ENCODE results near the gene PSG4. TPM values are rescaled to one million over a fixed set of nuclear protein-coding genes. Genes with fewer than 3 reads are reported as not detected.
"Not testable (repeated sequence)": the region's sequence is repeated elsewhere in the genome, so short reads cannot be mapped to it uniquely, and the experiment has no call there.

Gene PSG4
- total and polyA plus RNA-seq, 2 experiments from 2014 or later, result 0.26 TPM; not detected in 1

DNA sequence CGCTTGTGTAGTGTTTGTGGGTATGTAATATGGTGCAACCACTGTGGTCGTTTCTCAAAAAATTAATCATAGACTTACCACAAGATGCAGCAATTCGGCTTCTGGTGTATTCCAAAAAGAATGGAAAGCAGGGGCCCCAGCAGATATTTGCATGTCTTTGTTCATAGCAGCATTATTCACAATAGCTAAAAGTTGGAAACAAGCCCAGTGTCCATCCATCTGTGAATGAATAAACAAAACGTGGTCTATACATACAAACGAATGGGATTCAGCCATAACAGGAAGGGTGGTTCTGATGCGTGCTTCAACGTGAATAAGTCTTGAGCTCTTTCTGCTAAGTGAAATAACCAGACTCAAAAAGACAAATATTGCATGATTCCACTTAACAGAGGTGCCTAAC lies 55.6 kb downstream of the PSG4 start:
- H3K79me2 ChIP-seq (replicated peaks; ENCODE audit: insufficient read depth); ATAC-seq: not testable (repeated sequence)

DNA sequence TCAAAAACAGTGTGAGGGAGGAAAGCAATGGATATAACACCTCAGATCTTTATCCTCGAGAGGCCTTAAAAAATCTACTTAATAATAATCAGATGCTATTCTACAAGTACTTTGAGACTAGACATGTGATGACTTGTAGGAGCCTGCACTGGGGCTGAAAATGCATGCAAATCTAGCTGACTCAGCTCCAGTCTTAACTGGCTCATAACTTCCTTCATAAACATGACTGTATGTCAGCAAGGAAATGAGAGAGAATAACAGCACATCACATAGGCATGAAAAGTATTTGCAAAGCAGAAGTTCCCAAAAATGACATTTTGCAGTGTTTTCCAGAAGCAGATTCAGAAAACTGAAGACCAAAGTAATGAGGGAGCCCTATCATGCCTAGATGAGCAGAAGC lies 57.2 kb downstream of the PSG4 start:
- Histone ChIP-seq H3K27me3 (ENCODE audit: insufficient read depth) (no peaks in the 10 kb centered on the region), H3K27ac (ENCODE audit: low read depth) (no peak overlapping the region), H3K36me3 (ENCODE audit: insufficient read depth) (no peaks in the 10 kb centered on the region), H3K4me2 (no peak overlapping the region), H3F3A (replicated peaks; ENCODE audit: low read depth) (no peaks in the 10 kb centered on the region), H4K20me1 (replicated peaks; ENCODE audit: insufficient read depth) (no peaks in the 10 kb centered on the region), H3K9me2 (ENCODE audit: insufficient read depth) (0 out of 2 replicates have a peak, but pooled peaks cover 4% of the 10 kb centered on the region), H3K4me3 (no peak overlapping the region), H3K4me1 (ENCODE audit: insufficient read depth) (no peaks in the 10 kb centered on the region), H3K79me2 (replicated peaks; ENCODE audit: insufficient read depth) (no peaks in the 10 kb centered on the region), H2AFZ (no peak overlapping the region)
- Mint-ChIP-seq H3K36me3 (ENCODE audit: low read depth) (peaks cover 39% of the 10 kb centered on the region), H3K27me3 (ENCODE audit: insufficient read depth, low read depth, poor library complexity) (peaks cover 1% of the 10 kb centered on the region), H3K9me3 (peaks cover 90% of the 10 kb centered on the region), H3K4me3 (no peak overlapping the region), H3K27ac (no peak overlapping the region), H3K4me1 (no peaks in the 10 kb centered on the region)
- DNase-seq (ENCODE audit: low spot score) (no peak), ATAC-seq (no peak)
- no peak for TF ChIP-seq EZH2phosphoT487 (IDR thresholded peaks at IDR 0.05; ENCODE audit: unreplicated experiment)
- TF ChIP-seq NANOG (IDR thresholded peaks at IDR 0.05; ENCODE audit: borderline replicate concordance), result no peak
- no peak for TF ChIP-seq CREB1 (CRISPR knock-in tag; IDR thresholded peaks at IDR 0.05; ENCODE audit: low read depth)
- TF ChIP-seq REST (IDR thresholded peaks at IDR 0.05; ENCODE audit: unreplicated experiment), result no peak
- no peak for TF ChIP-seq JUNB (IDR thresholded peaks at IDR 0.05; ENCODE audit: unreplicated experiment)
- TF ChIP-seq ETS1 (IDR thresholded peaks at IDR 0.05), result no peak
- TF ChIP-seq POLR2AphosphoS5 (IDR thresholded peaks at IDR 0.05; ENCODE audit: low read depth), result no peak
- no peak for TF ChIP-seq ZNF114 (CRISPR knock-in tag; IDR thresholded peaks at IDR 0.05)
- TF ChIP-seq ZNF331 (CRISPR knock-in tag; IDR thresholded peaks at IDR 0.05; ENCODE audit: low read depth), result no peak
- TF ChIP-seq, protein P1, sequence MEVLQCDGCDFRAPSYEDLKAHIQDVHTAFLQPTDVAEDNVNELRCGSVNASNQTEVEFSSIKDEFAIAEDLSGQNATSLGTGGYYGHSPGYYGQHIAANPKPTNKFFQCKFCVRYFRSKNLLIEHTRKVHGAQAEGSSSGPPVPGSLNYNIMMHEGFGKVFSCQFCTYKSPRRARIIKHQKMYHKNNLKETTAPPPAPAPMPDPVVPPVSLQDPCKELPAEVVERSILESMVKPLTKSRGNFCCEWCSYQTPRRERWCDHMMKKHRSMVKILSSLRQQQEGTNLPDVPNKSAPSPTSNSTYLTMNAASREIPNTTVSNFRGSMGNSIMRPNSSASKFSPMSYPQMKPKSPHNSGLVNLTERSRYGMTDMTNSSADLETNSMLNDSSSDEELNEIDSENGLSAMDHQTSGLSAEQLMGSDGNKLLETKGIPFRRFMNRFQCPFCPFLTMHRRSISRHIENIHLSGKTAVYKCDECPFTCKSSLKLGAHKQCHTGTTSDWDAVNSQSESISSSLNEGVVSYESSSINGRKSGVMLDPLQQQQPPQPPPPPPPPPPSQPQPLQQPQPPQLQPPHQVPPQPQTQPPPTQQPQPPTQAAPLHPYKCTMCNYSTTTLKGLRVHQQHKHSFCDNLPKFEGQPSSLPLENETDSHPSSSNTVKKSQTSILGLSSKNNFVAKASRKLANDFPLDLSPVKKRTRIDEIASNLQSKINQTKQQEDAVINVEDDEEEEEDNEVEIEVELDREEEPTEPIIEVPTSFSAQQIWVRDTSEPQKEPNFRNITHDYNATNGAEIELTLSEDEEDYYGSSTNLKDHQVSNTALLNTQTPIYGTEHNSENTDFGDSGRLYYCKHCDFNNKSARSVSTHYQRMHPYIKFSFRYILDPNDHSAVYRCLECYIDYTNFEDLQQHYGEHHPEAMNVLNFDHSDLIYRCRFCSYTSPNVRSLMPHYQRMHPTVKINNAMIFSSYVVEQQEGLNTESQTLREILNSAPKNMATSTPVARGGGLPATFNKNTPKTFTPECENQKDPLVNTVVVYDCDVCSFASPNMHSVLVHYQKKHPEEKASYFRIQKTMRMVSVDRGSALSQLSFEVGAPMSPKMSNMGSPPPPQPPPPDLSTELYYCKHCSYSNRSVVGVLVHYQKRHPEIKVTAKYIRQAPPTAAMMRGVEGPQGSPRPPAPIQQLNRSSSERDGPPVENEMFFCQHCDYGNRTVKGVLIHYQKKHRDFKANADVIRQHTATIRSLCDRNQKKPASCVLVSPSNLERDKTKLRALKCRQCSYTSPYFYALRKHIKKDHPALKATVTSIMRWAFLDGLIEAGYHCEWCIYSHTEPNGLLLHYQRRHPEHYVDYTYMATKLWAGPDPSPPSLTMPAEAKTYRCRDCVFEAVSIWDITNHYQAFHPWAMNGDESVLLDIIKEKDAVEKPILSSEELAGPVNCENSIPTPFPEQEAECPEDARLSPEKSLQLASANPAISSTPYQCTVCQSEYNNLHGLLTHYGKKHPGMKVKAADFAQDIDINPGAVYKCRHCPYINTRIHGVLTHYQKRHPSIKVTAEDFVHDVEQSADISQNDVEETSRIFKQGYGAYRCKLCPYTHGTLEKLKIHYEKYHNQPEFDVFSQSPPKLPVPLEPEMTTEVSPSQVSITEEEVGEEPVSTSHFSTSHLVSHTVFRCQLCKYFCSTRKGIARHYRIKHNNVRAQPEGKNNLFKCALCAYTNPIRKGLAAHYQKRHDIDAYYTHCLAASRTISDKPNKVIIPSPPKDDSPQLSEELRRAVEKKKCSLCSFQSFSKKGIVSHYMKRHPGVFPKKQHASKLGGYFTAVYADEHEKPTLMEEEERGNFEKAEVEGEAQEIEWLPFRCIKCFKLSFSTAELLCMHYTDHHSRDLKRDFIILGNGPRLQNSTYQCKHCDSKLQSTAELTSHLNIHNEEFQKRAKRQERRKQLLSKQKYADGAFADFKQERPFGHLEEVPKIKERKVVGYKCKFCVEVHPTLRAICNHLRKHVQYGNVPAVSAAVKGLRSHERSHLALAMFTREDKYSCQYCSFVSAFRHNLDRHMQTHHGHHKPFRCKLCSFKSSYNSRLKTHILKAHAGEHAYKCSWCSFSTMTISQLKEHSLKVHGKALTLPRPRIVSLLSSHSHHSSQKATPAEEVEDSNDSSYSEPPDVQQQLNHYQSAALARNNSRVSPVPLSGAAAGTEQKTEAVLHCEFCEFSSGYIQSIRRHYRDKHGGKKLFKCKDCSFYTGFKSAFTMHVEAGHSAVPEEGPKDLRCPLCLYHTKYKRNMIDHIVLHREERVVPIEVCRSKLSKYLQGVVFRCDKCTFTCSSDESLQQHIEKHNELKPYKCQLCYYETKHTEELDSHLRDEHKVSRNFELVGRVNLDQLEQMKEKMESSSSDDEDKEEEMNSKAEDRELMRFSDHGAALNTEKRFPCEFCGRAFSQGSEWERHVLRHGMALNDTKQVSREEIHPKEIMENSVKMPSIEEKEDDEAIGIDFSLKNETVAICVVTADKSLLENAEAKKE (CRISPR knock-in tag; IDR thresholded peaks at IDR 0.05), result no peak
- no peak for TF ChIP-seq STAT1 (IDR thresholded peaks at IDR 0.05; ENCODE audit: unreplicated experiment)

More for the DNA sequence above, 55.6 kb downstream of the PSG4 start:
- H3K9me2 ChIP-seq (ENCODE audit: insufficient read depth); H3K4me3 ChIP-seq; H3K27me3 Mint-ChIP-seq (ENCODE audit: insufficient read depth, low read depth, poor library complexity); H3K27me3 ChIP-seq (ENCODE audit: insufficient read depth); H3F3A ChIP-seq (replicated peaks; ENCODE audit: low read depth); H3K27ac Mint-ChIP-seq; H3K4me1 Mint-ChIP-seq; H3K36me3 ChIP-seq (ENCODE audit: insufficient read depth); H3K4me1 ChIP-seq (ENCODE audit: insufficient read depth); H3K4me3 Mint-ChIP-seq; H2AFZ ChIP-seq; H3K27ac ChIP-seq (ENCODE audit: low read depth); H3K4me2 ChIP-seq; H4K20me1 ChIP-seq (replicated peaks; ENCODE audit: insufficient read depth); DNase-seq (ENCODE audit: low spot score): not testable (repeated sequence)
- H3K36me3 Mint-ChIP-seq (ENCODE audit: low read depth), result peaks cover 40% of the 10 kb centered on the region
- peaks cover 91% of the 10 kb centered on the region for H3K9me3 Mint-ChIP-seq

All from GM23338 (cell line).